Heart right ventricle (tissue), 16 donors: Measurements from ENCODE around the gene RGS8. TPM values are rescaled to one million over a fixed set of nuclear protein-coding genes. Genes with fewer than 3 reads are reported as not detected.

Experiments
- ATAC-seq, 8 donors: fragments of 200-7000 bp; cut with Tn5 transposase; one replicate each; pipeline ENCODE4 v1.9.1; 2020; ENCODE audit warnings: mild to moderate bottlenecking in 8 of 8, moderate library complexity in 8 of 8, moderate number of reproducible peaks in 1 of 8
- DNase-seq, 2 donors: peaks; one replicate each; pipeline ENCODE4 v3.0.0-alpha.2; 2020
- H3K27ac ChIP-seq, 10 donors: fragments of 200-600 bp; sonication (generic) in 2 of 10; one replicate each; pipeline versions ENCODE4 v1.5.0 to v1.8.0; 2020 to 2022; ENCODE audit warnings: mild to moderate bottlenecking in 3 of 10
- H3K27me3 ChIP-seq, 7 donors: fragments of 200-600 bp; one replicate each; pipeline ENCODE4 v1.8.0; 2021 to 2022; ENCODE audit warnings: mild to moderate bottlenecking in 2 of 7
- H3K36me3 ChIP-seq, 9 donors: fragments of 200-600 bp; sonication (generic) in 1 of 9; one replicate each; pipeline versions ENCODE4 v1.5.0 to v1.8.0; 2020 to 2022; ENCODE audit warnings: mild to moderate bottlenecking in 2 of 9
- H3K4me1 ChIP-seq, 9 donors: fragments of 200-600 bp; sonication (generic) in 1 of 9; one replicate each; pipeline versions ENCODE4 v1.5.0 to v1.8.0; 2020 to 2022; ENCODE audit warnings: mild to moderate bottlenecking in 4 of 9
- H3K4me3 ChIP-seq, 10 donors: fragments of 200-600 bp; sonication (generic) in 2 of 10; one replicate each; pipeline versions ENCODE4 v1.5.0 to v1.8.0; 2020 to 2022; ENCODE audit warnings: mild to moderate bottlenecking in 7 of 10, moderate library complexity in 2 of 10
- H3K9me3 ChIP-seq, 11 donors: fragments of 200-600 bp in 10 of 11; sonication (generic) in 2 of 11; one replicate each; pipeline versions ENCODE4 v1.5.0 to v1.8.0; 2013 to 2022; ENCODE audit warnings: mild to moderate bottlenecking in 2 of 11, control low read depth in 1 of 11, moderate library complexity in 1 of 11
- CTCF ChIP-seq, 9 donors: fragments of 200-600 bp; sonication (generic) in 2 of 9; IDR thresholded peaks; one replicate each; pipeline versions ENCODE4 v1.5.0 to v1.8.0; 2021 to 2022; ENCODE audit warnings: antibody characterized with exemption in 9 of 9, mild to moderate bottlenecking in 5 of 9, moderate library complexity in 1 of 9
- WGBS, 2 donors: extraction: QIAGEN DNeasy Blood & Tissue Kit; methylation state at CpG; one replicate each; pipeline ENCODE4 v1.1.7; 2013; ENCODE audit warnings: inconsistent platforms in 1 of 2; 5-methylcytosine and 5-hydroxymethylcytosine counted together
- intact Hi-C, 10 donors: fragments of 100-400 bp; cut with DNase I; formaldehyde crosslinking; loops; one replicate each; pipeline versions ENCODE4 v1.11.1 to v1.14.2; 2022
- polyA plus RNA-seq, 2 donors: library from polyadenylated mRNA; stranded (reverse); fragments of 200-250 nt; gene quantifications; one replicate each; pipeline ENCODE4 v1.2.3, GENCODE V29; 2013
- total RNA-seq, 10 donors: library from RNA; stranded (reverse); fragmentation: NEBNext Ultra II Directional in 3 of 10; extraction: Animal tissue kit (Norgen Biotek cat#: 25700) in 3 of 10; gene quantifications; one replicate each; pipeline versions ENCODE4 v1.2.1 to v1.2.4, GENCODE V29; 2021 to 2023
- donor health status: Arrhythmogenic right ventricular cardiomyopathy.
- donor health status: ischemic (EF 13 %, LVEDD 7.1; RV severe dilation, severe dysfunction).
- donor health status: healthy with polysubstance abuse.
- donor health status: DM: no; HTN: yes; CAD: no.
- donor health status: DM: no; HTN: no; CAD: no.
- donor health status: ischemic (EF 25% LVEDD 6.9; RV normal size, moderate dysfunction).
- donor health status: ischemic (EF 25% LVEDD 5.7; RV mildly dilated, moderate dysfunction).
- donor health status: healthy.
- donor health status: DM: yes; HTN: yes; CAD: no.
- donor health status: Ischemic cardiomyopathy.
- donor health status: ischemic (EF 35%, LVEDD 5.7; RV mildly dilated, moderate dysfunction).
- donor health status: nonischemic (EF 11% LVEDD 7.7; RV severe dilation, severe dysfunction).
- donor health status: DM: yes; HTN: yes; CAD: no.
- donor health status: PGD.
- donor health status: ischemic (EF 29% LVEDD 5.4; RV normal size, mild dysfunction).
- donor health status: nonischemic (EF 23%, LVEDD 6.1; RV moderate dilation, normal function).

RGS8 gene
- total and polyA plus RNA-seq, 12 donors: 0.05 to 0.56 (median 0.24) TPM; not detected in 8

- Histone ChIP-seq H3K4me1 (no peaks in the 10 kb centered on the region), H3K4me3 (no peak overlapping the region), H3K27me3 (peaks cover 0 to 36% (median 6%) of the 10 kb centered on the region in 7 donors), H3K36me3 (no peaks in the 10 kb centered on the region), H3K9me3 (peaks cover 0 to 7% (median 0%) of the 10 kb centered on the region in 11 donors), H3K27ac (no peak overlapping the region)
- WGBS, 2 donors: 96 to 100% methylated on average over 1 of the region's 1 CpG
- ATAC-seq: no peak
- no peak for TF ChIP-seq CTCF (IDR thresholded peaks at IDR 0.05)
- no peak for DNase-seq
- intact Hi-C loops: no loop called here
Measured at GRCh38 chr1:182686446-182686845, 2.1 kb upstream of the RGS8 start.

GRCh38 chr1:182685215-182685614 is 828 bp upstream of the RGS8 start:
- no peaks in the 10 kb centered on the region for H3K9me3 ChIP-seq
- intact Hi-C loops: no loop called here
- no peak for DNase-seq
- WGBS, 2 donors: 83 to 86% methylated on average over 4 of the region's 4 CpGs
- ATAC-seq: no peak
- no peak for TF ChIP-seq CTCF (IDR thresholded peaks at IDR 0.05)
- H3K27ac ChIP-seq: no peak overlapping the region
- H3K4me1 ChIP-seq: peaks cover 0 to 6% (median 0%) of the 10 kb centered on the region in 9 donors
- peaks cover 0 to 42% (median 6%) of the 10 kb centered on the region in 7 donors for H3K27me3 ChIP-seq
- no peak overlapping the region for H3K4me3 ChIP-seq
- no peaks in the 10 kb centered on the region for H3K36me3 ChIP-seq

- TF ChIP-seq CTCF (IDR thresholded peaks at IDR 0.05): no peak
- Histone ChIP-seq H3K27me3 (peaks cover 0 to 45% (median 6%) of the 10 kb centered on the region in 7 donors), H3K36me3 (no peaks in the 10 kb centered on the region), H3K4me1 (peaks cover 0 to 24% (median 4%) of the 10 kb centered on the region in 9 donors), H3K9me3 (no peaks in the 10 kb centered on the region), H3K4me3 (no peak overlapping the region), H3K27ac (no peak overlapping the region)
- no peak for DNase-seq
- intact Hi-C loops: no loop called here
- no peak for ATAC-seq
- WGBS, 2 donors: 83 to 84% methylated on average over 2 of the region's 2 CpGs
Measured at GRCh38 chr1:182682898-182683501, 1.4 kb downstream of the RGS8 start.

- WGBS, 2 donors: 19 to 48% methylated on average over 1 of the region's 1 CpG
- H3K4me1 ChIP-seq: peaks cover 0 to 30% (median 5%) of the 10 kb centered on the region in 9 donors
- H3K27me3 ChIP-seq: peaks cover 0 to 45% (median 6%) of the 10 kb centered on the region in 7 donors
- ATAC-seq: no peak
- intact Hi-C loops: no loop called here
- H3K27ac ChIP-seq: no peak overlapping the region
- H3K9me3 ChIP-seq: no peaks in the 10 kb centered on the region
- H3K4me3 ChIP-seq: no peak overlapping the region
- no peak for DNase-seq
- TF ChIP-seq CTCF (IDR thresholded peaks at IDR 0.05): no peak
- no peaks in the 10 kb centered on the region for H3K36me3 ChIP-seq
Measured at GRCh38 chr1:182682406-182682805, 2.0 kb downstream of the RGS8 start.
